ENCODE data around the gene ARL15. TPM values are rescaled to one million over a fixed set of nuclear protein-coding genes. Genes with fewer than 3 reads are reported as not detected.

Gene ARL15
- total and polyA plus RNA-seq, 2 of the 4 experiments (the other 2 are of a cell fraction): 7.3 to 19.2 TPM

DNA sequence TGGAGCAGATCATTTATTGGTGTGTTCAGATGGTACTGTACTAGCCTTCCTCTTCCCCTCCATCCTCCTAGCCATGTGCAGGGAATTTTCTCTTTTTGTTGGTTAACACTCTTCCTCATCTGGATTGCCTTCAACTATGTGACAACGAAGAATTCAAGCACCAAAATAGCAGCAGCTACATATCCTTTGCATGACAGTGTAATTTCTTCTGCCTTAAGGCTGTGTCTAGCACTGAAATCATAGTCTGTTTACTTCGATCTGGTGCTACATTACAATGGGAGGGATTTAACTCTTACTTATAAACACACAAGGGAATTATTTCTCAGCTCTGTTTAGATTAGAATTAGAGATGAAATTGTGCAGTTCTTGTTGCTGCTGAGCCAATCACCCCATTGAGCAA is 260.4 kb downstream of the ARL15 start:
- Histone ChIP-seq H3K14ac (replicated peaks; ENCODE audit: low read depth, low read length) (peak overlapping the region; percentile 69; the same call in 1 of the 2 replicates), H2AK9ac (replicated peaks; ENCODE audit: low read depth, low read length, poor library complexity) (no peak overlapping the region), H3K9ac (ENCODE audit: low read depth, low read length) (no peak overlapping the region), H3K79me1 (ENCODE audit: low read depth in 1 of 2, low read length in 2 of 2) (no peaks in the 10 kb centered on the region), H4K91ac (ENCODE audit: insufficient read depth, low read depth, low read length) (peak overlapping the region; percentile 73; the same call in 1 of the 2 replicates), H3K9me3 (ENCODE audit: control insufficient read depth, insufficient read depth, low read length) (no peaks in the 10 kb centered on the region), H3K4me1 (ENCODE audit: control insufficient read depth, insufficient read depth, low read length) (peaks cover 4% of the 10 kb centered on the region; the same call in 1 of the 2 replicates), H2BK15ac (ENCODE audit: low read depth, low read length) (peak overlapping the region; percentile 41; the same call in 1 of the 3 replicates), H3K18ac (ENCODE audit: low read depth, low read length) (peak overlapping the region; percentile 38; the same call in 1 of the 2 replicates), H3K27ac (ENCODE audit: insufficient read depth, low read length) (peak overlapping the region; percentile 64; the same call in 1 of the 2 replicates), H3K23ac (ENCODE audit: low read depth, low read length) (no peak overlapping the region), H4K20me1 (ENCODE audit: insufficient read depth, low read length) (no peaks in the 10 kb centered on the region), H3K36me3 (ENCODE audit: control insufficient read depth, insufficient read depth, low read length) (no peaks in the 10 kb centered on the region), H2BK120ac (ENCODE audit: low read depth, low read length) (peak overlapping the region; percentile 66), H3K9me1 (ENCODE audit: insufficient read depth, low read length) (no peaks in the 10 kb centered on the region; the same call in 1 of the 2 replicates), H3K4ac (ENCODE audit: low read depth, low read length) (peak overlapping the region; percentile 52), H4K5ac (ENCODE audit: low read depth, low read length) (peak overlapping the region; percentile 40; the same call in 1 of the 2 replicates), H2AFZ (replicated peaks; ENCODE audit: low read length, poor library complexity) (no peak overlapping the region), H3K4me2 (ENCODE audit: low read depth, low read length) (peak overlapping the region; percentile 23; the same call in 1 of the 2 replicates), H2AK5ac (ENCODE audit: low read depth, low read length) (peak overlapping the region; percentile 5; the same call in 1 of the 2 replicates), H4K8ac (ENCODE audit: low read depth in 2 of 2, low read length in 2 of 2) (peak overlapping the region; percentile 1 to 75; a peak in 2 of 4 replicates), H3K4me3 (ENCODE audit: insufficient read depth, low read depth, low read length) (no peak overlapping the region), H3K27me3 (ENCODE audit: control insufficient read depth, insufficient read depth, low read length) (no peaks in the 10 kb centered on the region), H2BK20ac (ENCODE audit: low read depth, low read length) (peak overlapping the region; percentile 13), H3K56ac (ENCODE audit: extremely low read depth, insufficient read depth, low read length) (no peak overlapping the region), H2BK5ac (ENCODE audit: low read depth, low read length, poor library complexity, severe bottlenecking) (peak overlapping the region; percentile 47)
- DNase-seq (peak; percentile 70), ATAC-seq (ENCODE audit: low read depth) (peak; percentile 95)
- dilution Hi-C loops (cut with HindIII; ENCODE audit: low sequenced_read_pairs, unreplicated experiment) (no loop called here), in situ Hi-C loops (cut with MboI; ENCODE audit: low sequenced_read_pairs) (no loop called here), intact Hi-C loops (cut with micrococcal nuclease) (no loop called here)
- no TSS peak for BruUV-seq (replicated peaks)
- TF ChIP-seq MAZ (IDR thresholded peaks at IDR 0.05; ENCODE audit: borderline replicate concordance, low read depth, low read length): no peak
- TF ChIP-seq RAD21 (IDR thresholded peaks at IDR 0.05; ENCODE audit: low read length): no peak
- TF ChIP-seq, protein P1, sequence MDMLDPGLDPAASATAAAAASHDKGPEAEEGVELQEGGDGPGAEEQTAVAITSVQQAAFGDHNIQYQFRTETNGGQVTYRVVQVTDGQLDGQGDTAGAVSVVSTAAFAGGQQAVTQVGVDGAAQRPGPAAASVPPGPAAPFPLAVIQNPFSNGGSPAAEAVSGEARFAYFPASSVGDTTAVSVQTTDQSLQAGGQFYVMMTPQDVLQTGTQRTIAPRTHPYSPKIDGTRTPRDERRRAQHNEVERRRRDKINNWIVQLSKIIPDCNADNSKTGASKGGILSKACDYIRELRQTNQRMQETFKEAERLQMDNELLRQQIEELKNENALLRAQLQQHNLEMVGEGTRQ (IDR thresholded peaks at IDR 0.05; ENCODE audit: low read depth, low read length): no peak
- TF ChIP-seq BHLHE40 (IDR thresholded peaks at IDR 0.05; ENCODE audit: low read depth, low read length): no peak
- no peak for TF ChIP-seq CTCF (conservative IDR thresholded peaks at IDR 0.05; ENCODE audit: low read depth, low read length)
- no CpG with 5 or more reads among the region's 2 CpGs for WGBS, 2 experiments (ENCODE audit: extremely low coverage in 2 of 2, insufficient read length in 1 of 2)
- ChIA-PET POLR2A (ENCODE audit: unreplicated experiment) (no interaction called here), CTCF (no interaction called here)
